HepG2 (cell line): ENCODE results near the gene RABGGTA. TPM values are rescaled to one million over a fixed set of nuclear protein-coding genes. Genes with fewer than 3 reads are reported as not detected.
A peak's percentile ranks its signal among the peaks of the same experiment; 100 is the strongest.

Experiments used
- CBX5 ChIP-seq: sonication (generic); formaldehyde crosslinking; IDR thresholded peaks from 2 replicates; pipeline ENCODE4 v1.4.0; 2020; ENCODE audit warnings: missing genetic modification reagents, borderline replicate concordance
- GPN1 ChIP-seq: sonication (generic); formaldehyde crosslinking; IDR thresholded peaks from 2 replicates; pipeline ENCODE4 v1.5.1; 2020; ENCODE audit warnings: missing genetic modification reagents, borderline replicate concordance
- MATR3 ChIP-seq: sonication (generic); formaldehyde crosslinking; IDR thresholded peaks from 2 replicates; pipeline ENCODE4 v1.4.0; 2020; ENCODE audit warnings: missing genetic modification reagents
- MBD4 ChIP-seq: IDR thresholded peaks from 2 replicates; pipeline ENCODE4 v1.6.1; 2012; ENCODE audit warnings: low read length, inconsistent platforms, borderline replicate concordance
- NBN ChIP-seq: fragments of 450-650 bp; conservative IDR thresholded peaks from 2 replicates; pipeline ENCODE4 v1.6.1; 2017
- NFRKB ChIP-seq: fragments of 450-650 bp; IDR thresholded peaks from 2 replicates; pipeline ENCODE4 v1.6.1; 2017
- PCBP1 ChIP-seq: fragments of 200-400 bp; formaldehyde crosslinking; IDR thresholded peaks from 2 replicates; pipeline ENCODE4 v1.6.1; 2017; ENCODE audit warnings: mild to moderate bottlenecking, low read depth, low read length, borderline replicate concordance
- RAD21 ChIP-seq: fragments of 450-650 bp; formaldehyde crosslinking; IDR thresholded peaks from 2 replicates; pipeline ENCODE4 v1.5.0; 2020; ENCODE audit warnings: mild to moderate bottlenecking
- RFX1 ChIP-seq: fragments of 450-650 bp; IDR thresholded peaks from 2 replicates; pipeline ENCODE4 v1.6.1; 2017
- RFXANK ChIP-seq: IDR thresholded peaks from 2 replicates; pipeline ENCODE4 v1.6.1; 2016
- SALL1 ChIP-seq: sonication (generic); formaldehyde crosslinking; IDR thresholded peaks from 2 replicates; pipeline ENCODE4 v1.8.0; 2022; ENCODE audit warnings: mild to moderate bottlenecking, missing genetic modification reagents
- TCF7L2 ChIP-seq: IDR thresholded peaks from 2 replicates; pipeline ENCODE4 v1.6.1; 2011; ENCODE audit warnings: mild to moderate bottlenecking, low read depth, low read length, moderate library complexity
- ZBTB7B ChIP-seq: sonication (generic); formaldehyde crosslinking; IDR thresholded peaks from 2 replicates; pipeline ENCODE4 v1.4.0; 2020; ENCODE audit warnings: missing genetic modification reagents
- ZNF124 ChIP-seq: sonication (generic); formaldehyde crosslinking; IDR thresholded peaks from 2 replicates; pipeline ENCODE4 v1.4.0; 2020; ENCODE audit warnings: missing genetic modification reagents
- ZNF430 ChIP-seq: sonication (generic); formaldehyde crosslinking; IDR thresholded peaks from 2 replicates; pipeline ENCODE4 v1.9.0; 2021; ENCODE audit warnings: mild to moderate bottlenecking, missing genetic modification reagents
- ZNF451 ChIP-seq: sonication (generic); formaldehyde crosslinking; IDR thresholded peaks from 2 replicates; pipeline ENCODE4 v1.5.0; 2020; ENCODE audit warnings: mild to moderate bottlenecking, missing genetic modification reagents
- ZNF468 ChIP-seq: sonication (generic); formaldehyde crosslinking; IDR thresholded peaks from 2 replicates; pipeline ENCODE4 v1.8.0; 2022; ENCODE audit warnings: mild to moderate bottlenecking, moderate library complexity, missing genetic modification reagents
- ZNF549 ChIP-seq: sonication (generic); formaldehyde crosslinking; IDR thresholded peaks from 2 replicates; pipeline ENCODE4 v1.5.0; 2020; ENCODE audit warnings: missing genetic modification reagents
- ZSCAN30 ChIP-seq: sonication (generic); formaldehyde crosslinking; IDR thresholded peaks from 2 replicates; pipeline ENCODE4 v1.5.0; 2020; ENCODE audit warnings: mild to moderate bottlenecking, missing genetic modification reagents
- polyA plus RNA-seq, 8 experiments: library from polyadenylated mRNA; depleted of rRNA in 3 of 8; stranded (reverse) in 7 of 8; unstranded in 1 of 8; fragments of >200 nt; fragmentation: Illumina TruSeq in 4 of 8; extraction: Trizol in 4 of 8; gene quantifications; 2 replicates each; pipeline versions ENCODE4 v1.2.1 to v1.2.3, GENCODE V29; 2011 to 2016; ENCODE audit warnings: low read depth in 4 of 8, missing spikeins in 1 of 8, mixed read lengths in 1 of 8; ENCODE audit not compliant: insufficient read depth in 1 of 8
- total RNA-seq, 5 experiments: library from RNA; depleted of rRNA; stranded (reverse); fragments of >200 nt; fragmentation: Illumina TruSeq; extraction: Trizol; gene quantifications; 2 replicates each; pipeline ENCODE4 v1.2.3, GENCODE V29; 2016; ENCODE audit warnings: low read depth in 1 of 5
- TF ChIP-seq, protein P1 (sequence below): sonication (generic); formaldehyde crosslinking; IDR thresholded peaks from 2 replicates; pipeline ENCODE4 v1.5.1; 2020; ENCODE audit warnings: missing genetic modification reagents, mild to moderate bottlenecking, borderline replicate concordance
- TF ChIP-seq, protein P2 (sequence below): IDR thresholded peaks from 2 replicates; pipeline ENCODE4 v1.6.1; 2016; ENCODE audit warnings: missing genetic modification reagents, missing compliant biosample characterization
- TF ChIP-seq, protein P3 (sequence below): sonication (generic); formaldehyde crosslinking; IDR thresholded peaks from 2 replicates; pipeline ENCODE4 v1.5.0; 2020; ENCODE audit warnings: missing genetic modification reagents
- TF ChIP-seq, protein P4 (sequence below): sonication (generic); formaldehyde crosslinking; IDR thresholded peaks from 2 replicates; pipeline ENCODE4 v1.8.0; 2022; ENCODE audit warnings: mild to moderate bottlenecking, missing genetic modification reagents, borderline replicate concordance
- TF ChIP-seq, protein P5 (sequence below): sonication (generic); formaldehyde crosslinking; IDR thresholded peaks from 2 replicates; pipeline ENCODE4 v1.5.1; 2020; ENCODE audit warnings: missing genetic modification reagents, mild to moderate bottlenecking, borderline replicate concordance

RABGGTA gene
- total and polyA plus RNA-seq, 2 of the 13 experiments (the other 11 are each of a cell fraction or from before 2014, with no cell fraction given) = 57.9 to 90.8 TPM

DNA sequence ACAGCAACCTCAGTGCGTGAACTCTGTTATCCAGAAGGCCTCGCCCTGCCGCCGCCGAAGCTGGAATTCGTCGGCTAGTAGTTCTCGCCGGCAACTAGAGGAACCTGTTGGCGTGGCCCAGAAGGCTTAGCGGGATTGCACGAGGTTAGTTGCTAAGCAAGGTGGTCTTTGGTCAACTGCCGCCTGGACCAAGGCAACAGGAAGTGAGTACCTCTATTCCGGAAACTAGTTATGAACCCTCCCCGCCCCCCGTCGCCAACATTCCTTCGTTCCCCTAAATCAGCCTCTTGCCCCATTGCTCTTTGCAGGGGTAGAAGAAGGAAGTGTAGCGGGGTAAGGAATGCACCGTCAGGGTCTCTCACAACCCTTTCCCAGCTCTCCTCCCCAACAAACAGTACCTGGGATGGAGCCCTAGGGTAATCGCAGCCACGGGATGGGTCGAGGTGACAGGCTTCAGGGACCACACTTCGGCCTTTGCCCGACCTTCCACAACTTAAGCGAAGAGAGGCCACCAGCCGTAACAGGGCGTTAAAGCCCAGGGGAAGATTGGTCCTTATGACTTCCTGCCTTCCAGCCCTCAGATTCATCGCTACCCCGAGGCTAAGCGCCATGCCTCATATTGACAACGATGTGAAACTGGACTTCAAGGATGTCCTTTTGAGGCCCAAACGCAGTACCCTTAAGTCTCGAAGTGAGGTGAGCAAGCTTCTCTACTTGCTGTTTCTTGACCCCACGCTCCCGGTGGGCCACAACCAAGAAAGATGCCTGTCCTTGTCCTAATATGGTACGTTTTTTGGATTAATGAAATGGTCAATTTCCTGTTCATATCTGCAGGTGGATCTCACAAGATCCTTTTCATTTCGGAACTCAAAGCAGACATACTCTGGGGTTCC lies 38.5 kb downstream of the RABGGTA start, which contains the start of gene GMPR2 (continued):
- TF ChIP-seq, protein P1, sequence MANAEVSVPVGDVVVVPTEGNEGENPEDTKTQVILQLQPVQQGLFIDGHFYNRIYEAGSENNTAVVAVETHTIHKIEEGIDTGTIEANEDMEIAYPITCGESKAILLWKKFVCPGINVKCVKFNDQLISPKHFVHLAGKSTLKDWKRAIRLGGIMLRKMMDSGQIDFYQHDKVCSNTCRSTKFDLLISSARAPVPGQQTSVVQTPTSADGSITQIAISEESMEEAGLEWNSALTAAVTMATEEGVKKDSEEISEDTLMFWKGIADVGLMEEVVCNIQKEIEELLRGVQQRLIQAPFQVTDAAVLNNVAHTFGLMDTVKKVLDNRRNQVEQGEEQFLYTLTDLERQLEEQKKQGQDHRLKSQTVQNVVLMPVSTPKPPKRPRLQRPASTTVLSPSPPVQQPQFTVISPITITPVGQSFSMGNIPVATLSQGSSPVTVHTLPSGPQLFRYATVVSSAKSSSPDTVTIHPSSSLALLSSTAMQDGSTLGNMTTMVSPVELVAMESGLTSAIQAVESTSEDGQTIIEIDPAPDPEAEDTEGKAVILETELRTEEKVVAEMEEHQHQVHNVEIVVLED (CRISPR knock-in tag) = peak; percentile 91; the same call in 1 of the 2 replicates
- TF ChIP-seq ZNF451 (peak; percentile 21; the same call in 1 of the 2 replicates), PCBP1 (no peak), ZNF549 (no peak), GPN1 (CRISPR knock-in tag) (no peak; the same call in 1 of the 2 replicates), MBD4 (no peak), RFX1 (0 out of 2 replicates have a peak, but pooled peaks have one; percentile 7), RAD21 (CRISPR knock-in tag) (peak; percentile 49; the same call in 1 of the 2 replicates), SALL1 (CRISPR knock-in tag) (peak; percentile 85), CBX5 (CRISPR knock-in tag) (peak; percentile 20), NFRKB (no peak), TCF7L2 (no peak), ZSCAN30 (no peak), RFXANK (CRISPR knock-in tag) (no peak), NBN (no peak), ZNF124 (CRISPR knock-in tag) (no peak), ZBTB7B (CRISPR knock-in tag) (peak; percentile 95), MATR3 (CRISPR knock-in tag) (no peak; the same call in 1 of the 2 replicates), ZNF468 (CRISPR knock-in tag) (0 out of 2 replicates have a peak, but pooled peaks have one; percentile 34), ZNF430 (CRISPR knock-in tag) (peak; percentile 95; the same call in 1 of the 2 replicates)
- TF ChIP-seq, protein P2, sequence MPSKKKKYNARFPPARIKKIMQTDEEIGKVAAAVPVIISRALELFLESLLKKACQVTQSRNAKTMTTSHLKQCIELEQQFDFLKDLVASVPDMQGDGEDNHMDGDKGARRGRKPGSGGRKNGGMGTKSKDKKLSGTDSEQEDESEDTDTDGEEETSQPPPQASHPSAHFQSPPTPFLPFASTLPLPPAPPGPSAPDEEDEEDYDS (CRISPR knock-in tag) = peak; percentile 47; the same call in 1 of the 2 replicates
- TF ChIP-seq, protein P3, sequence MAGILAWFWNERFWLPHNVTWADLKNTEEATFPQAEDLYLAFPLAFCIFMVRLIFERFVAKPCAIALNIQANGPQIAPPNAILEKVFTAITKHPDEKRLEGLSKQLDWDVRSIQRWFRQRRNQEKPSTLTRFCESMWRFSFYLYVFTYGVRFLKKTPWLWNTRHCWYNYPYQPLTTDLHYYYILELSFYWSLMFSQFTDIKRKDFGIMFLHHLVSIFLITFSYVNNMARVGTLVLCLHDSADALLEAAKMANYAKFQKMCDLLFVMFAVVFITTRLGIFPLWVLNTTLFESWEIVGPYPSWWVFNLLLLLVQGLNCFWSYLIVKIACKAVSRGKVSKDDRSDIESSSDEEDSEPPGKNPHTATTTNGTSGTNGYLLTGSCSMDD (CRISPR knock-in tag) = peak; percentile 91; the same call in 1 of the 2 replicates
- TF ChIP-seq, protein P4, sequence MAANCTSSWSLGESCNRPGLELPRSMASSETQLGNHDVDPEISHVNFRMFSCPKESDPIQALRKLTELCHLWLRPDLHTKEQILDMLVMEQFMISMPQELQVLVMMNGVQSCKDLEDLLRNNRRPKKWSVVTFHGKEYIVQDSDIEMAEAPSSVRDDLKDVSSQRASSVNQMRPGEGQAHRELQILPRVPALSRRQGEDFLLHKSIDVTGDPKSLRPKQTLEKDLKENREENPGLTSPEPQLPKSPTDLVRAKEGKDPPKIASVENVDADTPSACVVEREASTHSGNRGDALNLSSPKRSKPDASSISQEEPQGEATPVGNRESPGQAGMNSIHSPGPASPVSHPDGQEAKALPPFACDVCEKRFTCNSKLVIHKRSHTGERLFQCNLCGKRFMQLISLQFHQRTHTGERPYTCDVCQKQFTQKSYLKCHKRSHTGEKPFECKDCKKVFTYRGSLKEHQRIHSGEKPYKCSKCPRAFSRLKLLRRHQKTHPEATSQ (CRISPR knock-in tag) = no peak; the same call in 1 of the 2 replicates
- TF ChIP-seq, protein P5, sequence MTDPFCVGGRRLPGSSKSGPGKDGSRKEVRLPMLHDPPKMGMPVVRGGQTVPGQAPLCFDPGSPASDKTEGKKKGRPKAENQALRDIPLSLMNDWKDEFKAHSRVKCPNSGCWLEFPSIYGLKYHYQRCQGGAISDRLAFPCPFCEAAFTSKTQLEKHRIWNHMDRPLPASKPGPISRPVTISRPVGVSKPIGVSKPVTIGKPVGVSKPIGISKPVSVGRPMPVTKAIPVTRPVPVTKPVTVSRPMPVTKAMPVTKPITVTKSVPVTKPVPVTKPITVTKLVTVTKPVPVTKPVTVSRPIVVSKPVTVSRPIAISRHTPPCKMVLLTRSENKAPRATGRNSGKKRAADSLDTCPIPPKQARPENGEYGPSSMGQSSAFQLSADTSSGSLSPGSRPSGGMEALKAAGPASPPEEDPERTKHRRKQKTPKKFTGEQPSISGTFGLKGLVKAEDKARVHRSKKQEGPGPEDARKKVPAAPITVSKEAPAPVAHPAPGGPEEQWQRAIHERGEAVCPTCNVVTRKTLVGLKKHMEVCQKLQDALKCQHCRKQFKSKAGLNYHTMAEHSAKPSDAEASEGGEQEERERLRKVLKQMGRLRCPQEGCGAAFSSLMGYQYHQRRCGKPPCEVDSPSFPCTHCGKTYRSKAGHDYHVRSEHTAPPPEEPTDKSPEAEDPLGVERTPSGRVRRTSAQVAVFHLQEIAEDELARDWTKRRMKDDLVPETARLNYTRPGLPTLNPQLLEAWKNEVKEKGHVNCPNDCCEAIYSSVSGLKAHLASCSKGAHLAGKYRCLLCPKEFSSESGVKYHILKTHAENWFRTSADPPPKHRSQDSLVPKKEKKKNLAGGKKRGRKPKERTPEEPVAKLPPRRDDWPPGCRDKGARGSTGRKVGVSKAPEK = no peak
